Measurements from ENCODE around the gene OR10AG1.

Gene OR10AG1

GRCh38 chr11:55969845-55970244 lies at the start of gene OR10AG1:
TSS of gene OR10AG1 (minus strand) at chr11:55969945. CDS start at chr11:55969907, 38 bp downstream.
- no peak for DNase-seq (ENCODE audit: low spot score in 2 of 2)
- Mint-ChIP-seq H3K4me3 (no peak within 1 kb of the TSS), H3K27me3 (no peaks in the 10 kb centered on the region), H3K4me1 (no peaks in the 10 kb centered on the region), H3K36me3 (ENCODE audit: insufficient read depth) (no peaks in the 10 kb centered on the region), H3K9me3 (peaks cover 30% of the 10 kb centered on the region), H3K27ac (ENCODE audit: low read depth) (no peak within 1 kb of the TSS)
- ATAC-seq (replicated peaks; ENCODE audit: extremely low read depth, poor library complexity, severe bottlenecking), result no peak

GRCh38 chr11:56013805-56014204 lies 44.1 kb upstream of the OR10AG1 start:
- ATAC-seq (replicated peaks; ENCODE audit: extremely low read depth, poor library complexity, severe bottlenecking) (no peak), DNase-seq (ENCODE audit: low spot score in 2 of 2) (no peak)
- Mint-ChIP-seq H3K27me3 (no peaks in the 10 kb centered on the region), H3K4me1 (no peaks in the 10 kb centered on the region), H3K4me3 (no peak overlapping the region), H3K9me3 (peaks cover 25% of the 10 kb centered on the region), H3K36me3 (ENCODE audit: insufficient read depth) (no peaks in the 10 kb centered on the region), H3K27ac (ENCODE audit: low read depth) (no peak overlapping the region)

GRCh38 chr11:56010716-56011115 lies 41.0 kb upstream of the OR10AG1 start:
- no peak for ATAC-seq (replicated peaks; ENCODE audit: extremely low read depth, poor library complexity, severe bottlenecking)
- no peaks in the 10 kb centered on the region for H3K27me3 Mint-ChIP-seq
- no peak overlapping the region for H3K4me3 Mint-ChIP-seq
- no peak overlapping the region for H3K27ac Mint-ChIP-seq (ENCODE audit: low read depth)
- no peaks in the 10 kb centered on the region for H3K4me1 Mint-ChIP-seq
- DNase-seq (ENCODE audit: low spot score in 2 of 2), result no peak
- peaks cover 19% of the 10 kb centered on the region for H3K9me3 Mint-ChIP-seq
- no peaks in the 10 kb centered on the region for H3K36me3 Mint-ChIP-seq (ENCODE audit: insufficient read depth)

GRCh38 chr11:55994525-55994924 lies 24.8 kb upstream of the OR10AG1 start, which contains the start of gene OR5F1:
TSS of gene OR5F1 (minus strand) at chr11:55994625. CDS start at chr11:55994625, 0 bp downstream.
- no peak within 1 kb of the TSS for H3K4me3 Mint-ChIP-seq
- DNase-seq (ENCODE audit: low spot score in 2 of 2) (no peak), ATAC-seq (replicated peaks; ENCODE audit: extremely low read depth, poor library complexity, severe bottlenecking) (no peak)
- peaks cover 2% of the 10 kb centered on the region for H3K36me3 Mint-ChIP-seq (ENCODE audit: insufficient read depth)
- no peak within 1 kb of the TSS for H3K27ac Mint-ChIP-seq (ENCODE audit: low read depth)
- no peaks in the 10 kb centered on the region for H3K27me3 Mint-ChIP-seq
- H3K4me1 Mint-ChIP-seq, result no peaks in the 10 kb centered on the region
- peaks cover 35% of the 10 kb centered on the region for H3K9me3 Mint-ChIP-seq

- ATAC-seq (replicated peaks; ENCODE audit: extremely low read depth, poor library complexity, severe bottlenecking) (no peak), DNase-seq (ENCODE audit: low spot score in 2 of 2) (no peak)
- no peak overlapping the region for H3K4me3 Mint-ChIP-seq
- H3K4me1 Mint-ChIP-seq, result no peaks in the 10 kb centered on the region
- H3K27me3 Mint-ChIP-seq, result no peaks in the 10 kb centered on the region
- H3K27ac Mint-ChIP-seq (ENCODE audit: low read depth), result no peak overlapping the region
- H3K9me3 Mint-ChIP-seq, result peaks cover 30% of the 10 kb centered on the region
- no peaks in the 10 kb centered on the region for H3K36me3 Mint-ChIP-seq (ENCODE audit: insufficient read depth)
Observed at GRCh38 chr11:55970935-55971334, 1.2 kb upstream of the OR10AG1 start.

GRCh38 chr11:55967914-55968313 lies 1.8 kb downstream of the OR10AG1 start:
- Mint-ChIP-seq H3K4me1 (no peaks in the 10 kb centered on the region), H3K36me3 (ENCODE audit: insufficient read depth) (no peaks in the 10 kb centered on the region), H3K9me3 (peaks cover 30% of the 10 kb centered on the region), H3K27ac (ENCODE audit: low read depth) (no peak overlapping the region), H3K4me3 (no peak overlapping the region), H3K27me3 (no peaks in the 10 kb centered on the region)
- ATAC-seq (replicated peaks; ENCODE audit: extremely low read depth, poor library complexity, severe bottlenecking) (no peak), DNase-seq (ENCODE audit: low spot score in 2 of 2) (no peak)

- H3K4me3 Mint-ChIP-seq, result no peak overlapping the region
Observed at GRCh38 chr11:55966391-55966790, 3.4 kb downstream of the OR10AG1 start.

GRCh38 chr11:55956521-55956920 lies 13.2 kb downstream of the OR10AG1 start:
- H3K4me1 Mint-ChIP-seq, result no peaks in the 10 kb centered on the region

More at GRCh38 chr11:55966391-55966790, 3.4 kb downstream of the OR10AG1 start:
- no peaks in the 10 kb centered on the region for H3K27me3 Mint-ChIP-seq
- H3K27ac Mint-ChIP-seq (ENCODE audit: low read depth), result no peak overlapping the region
- no peak for DNase-seq (ENCODE audit: low spot score in 2 of 2)
- no peaks in the 10 kb centered on the region for H3K4me1 Mint-ChIP-seq
- ATAC-seq (replicated peaks; ENCODE audit: extremely low read depth, poor library complexity, severe bottlenecking), result no peak
- H3K36me3 Mint-ChIP-seq (ENCODE audit: insufficient read depth), result no peaks in the 10 kb centered on the region
- H3K9me3 Mint-ChIP-seq, result peaks cover 23% of the 10 kb centered on the region

GRCh38 chr11:55949330-55949729 lies 20.4 kb downstream of the OR10AG1 start:
- DNase-seq (ENCODE audit: low spot score in 2 of 2) (no peak), ATAC-seq (replicated peaks; ENCODE audit: extremely low read depth, poor library complexity, severe bottlenecking) (no peak)
- Mint-ChIP-seq H3K27me3 (no peaks in the 10 kb centered on the region), H3K9me3 (peaks cover 16% of the 10 kb centered on the region), H3K4me3 (no peak overlapping the region), H3K36me3 (ENCODE audit: insufficient read depth) (no peaks in the 10 kb centered on the region), H3K4me1 (no peaks in the 10 kb centered on the region), H3K27ac (ENCODE audit: low read depth) (no peak overlapping the region)

More at GRCh38 chr11:55956521-55956920, 13.2 kb downstream of the OR10AG1 start:
- ATAC-seq (replicated peaks; ENCODE audit: extremely low read depth, poor library complexity, severe bottlenecking) (no peak), DNase-seq (ENCODE audit: low spot score in 2 of 2) (no peak)
- H3K27ac Mint-ChIP-seq (ENCODE audit: low read depth), result no peak overlapping the region
- H3K36me3 Mint-ChIP-seq (ENCODE audit: insufficient read depth), result no peaks in the 10 kb centered on the region
- no peak overlapping the region for H3K4me3 Mint-ChIP-seq
- H3K27me3 Mint-ChIP-seq, result no peaks in the 10 kb centered on the region
- H3K9me3 Mint-ChIP-seq, result peaks cover 18% of the 10 kb centered on the region

GRCh38 chr11:55942785-55943392 lies 26.9 kb downstream of the OR10AG1 start:
- ATAC-seq (replicated peaks; ENCODE audit: extremely low read depth, poor library complexity, severe bottlenecking) (no peak), DNase-seq (ENCODE audit: low spot score in 2 of 2) (no peak)
- no peak overlapping the region for H3K27ac Mint-ChIP-seq (ENCODE audit: low read depth)
- H3K27me3 Mint-ChIP-seq, result no peaks in the 10 kb centered on the region
- H3K4me3 Mint-ChIP-seq, result no peak overlapping the region
- H3K9me3 Mint-ChIP-seq, result peaks cover under 1% of the 10 kb centered on the region
- no peaks in the 10 kb centered on the region for H3K4me1 Mint-ChIP-seq
- H3K36me3 Mint-ChIP-seq (ENCODE audit: insufficient read depth), result no peaks in the 10 kb centered on the region

- H3K27me3 Mint-ChIP-seq, result no peaks in the 10 kb centered on the region
- H3K4me1 Mint-ChIP-seq, result no peaks in the 10 kb centered on the region
- no peak within 1 kb of the TSS for H3K4me3 Mint-ChIP-seq
- no peak for ATAC-seq (replicated peaks; ENCODE audit: extremely low read depth, poor library complexity, severe bottlenecking)
- H3K27ac Mint-ChIP-seq (ENCODE audit: low read depth), result no peak within 1 kb of the TSS
- no peaks in the 10 kb centered on the region for H3K36me3 Mint-ChIP-seq (ENCODE audit: insufficient read depth)
- H3K9me3 Mint-ChIP-seq, result peaks cover 6% of the 10 kb centered on the region
- DNase-seq (ENCODE audit: low spot score in 2 of 2), result no peak
Observed at GRCh38 chr11:55936300-55936699, 33.4 kb downstream of the OR10AG1 start, which contains the start of gene OR5I1. TSS of gene OR5I1 (minus strand) at chr11:55936400. CDS start at chr11:55936400, 0 bp downstream.

GRCh38 chr11:55920537-55920936 lies 49.2 kb downstream of the OR10AG1 start:
- Mint-ChIP-seq H3K9me3 (peaks cover 19% of the 10 kb centered on the region), H3K27me3 (no peaks in the 10 kb centered on the region), H3K4me1 (no peaks in the 10 kb centered on the region), H3K4me3 (no peak overlapping the region), H3K27ac (ENCODE audit: low read depth) (no peak overlapping the region), H3K36me3 (ENCODE audit: insufficient read depth) (no peaks in the 10 kb centered on the region)
- DNase-seq (ENCODE audit: low spot score in 2 of 2), result no peak
- no peak for ATAC-seq (replicated peaks; ENCODE audit: extremely low read depth, poor library complexity, severe bottlenecking)

All from central memory CD8-positive, alpha-beta T cell (primary cell).